OCI-LY7 (cell line): ENCODE data around the gene BBS9. TPM values are rescaled to one million over a fixed set of nuclear protein-coding genes. Genes with fewer than 3 reads are reported as not detected.

Source experiments
- BruUV-seq: library from RNA; stranded (reverse); fragments of 400-500 nt; replicated peaks from 2 replicates; lab custom pipeline; 2021; lab: Mats Ljungman, UMichigan
- CTCF ChIA-PET: fragments of 300-600 bp; sonication (Branson Sonifier 250); formaldehyde crosslinking; loops from one replicate; lab custom pipeline; 2022; ENCODE audit warnings: antibody characterized with exemption; ENCODE audit not compliant: unreplicated experiment; lab: Charles Lee
- POLR2A ChIA-PET: fragments of 300-600 bp; sonication (Branson Sonifier 250); formaldehyde crosslinking; loops from one replicate; lab custom pipeline; 2022; ENCODE audit warnings: antibody characterized with exemption; lab: Charles Lee
- DNase-seq: peaks from one replicate; pipeline ENCODE4 v3.0.0-alpha.2; 2015; ENCODE audit warnings: low spot score
- H2AFZ ChIP-seq: fragments of 200-600 bp; sonication (generic), shearing (Covaris generic); 2 replicates; pipeline ENCODE4 v1.6.1; 2014; ENCODE audit warnings: mild to moderate bottlenecking, antibody characterized with exemption, low read length, moderate library complexity
- H3K27ac ChIP-seq: fragments of 200-600 bp; sonication (generic); 2 replicates; pipeline ENCODE4 v1.5.1; 2014; ENCODE audit warnings: mixed run types, low read depth, mild to moderate bottlenecking, moderate library complexity, low read length, inconsistent platforms; ENCODE audit not compliant: poor library complexity, severe bottlenecking
- H3K36me3 ChIP-seq: fragments of 200-600 bp; sonication (generic); 2 replicates; pipeline ENCODE4 v1.6.1; 2014; ENCODE audit warnings: mild to moderate bottlenecking, antibody characterized with exemption, low read length, moderate library complexity, mixed read lengths; ENCODE audit not compliant: insufficient read depth
- H3K4me1 ChIP-seq: fragments of 200-600 bp; sonication (generic); 2 replicates; pipeline ENCODE4 v1.5.1; 2014; ENCODE audit warnings: mild to moderate bottlenecking, low read length; ENCODE audit not compliant: insufficient read depth, poor library complexity, severe bottlenecking
- H3K4me2 ChIP-seq: fragments of 200-600 bp; sonication (generic); 2 replicates; pipeline ENCODE4 v1.6.1; 2014; ENCODE audit warnings: mild to moderate bottlenecking, low read length
- H3K4me3 ChIP-seq: fragments of 200-600 bp; sonication (generic); 2 replicates; pipeline ENCODE4 v1.5.1; 2014; ENCODE audit warnings: mild to moderate bottlenecking, low read depth, low read length; ENCODE audit not compliant: poor library complexity, severe bottlenecking
- H3K79me2 ChIP-seq: fragments of 200-600 bp; sonication (generic); 2 replicates; pipeline ENCODE4 v1.6.1; 2016; ENCODE audit warnings: low read depth, mild to moderate bottlenecking, low read length, moderate library complexity, mixed read lengths; ENCODE audit not compliant: insufficient read depth
- H3K9me2 ChIP-seq: fragments of 200-600 bp; sonication (generic); 2 replicates; pipeline ENCODE4 v1.6.1; 2016; ENCODE audit warnings: mild to moderate bottlenecking, low read length, mixed read lengths; ENCODE audit not compliant: insufficient read depth
- H3K9me3 ChIP-seq: fragments of 200-600 bp; sonication (generic); 2 replicates; pipeline ENCODE4 v1.6.1; 2014; ENCODE audit warnings: mild to moderate bottlenecking, mixed run types, low read length, mixed read lengths
- H4K20me1 ChIP-seq: fragments of 200-600 bp; sonication (generic); 2 replicates; pipeline ENCODE4 v1.6.1; 2014; ENCODE audit warnings: mild to moderate bottlenecking, antibody characterized with exemption, low read length, moderate library complexity, mixed read lengths; ENCODE audit not compliant: insufficient read depth
- CTCF ChIP-seq: fragments of 200-600 bp; sonication (generic); conservative IDR thresholded peaks from 2 replicates; pipeline ENCODE4 v1.5.1; 2014; ENCODE audit warnings: mild to moderate bottlenecking, antibody characterized with exemption, low read length, moderate library complexity, mixed read lengths
- EZH2phosphoT487 ChIP-seq: fragments of 200-600 bp; sonication (generic); IDR thresholded peaks from 2 replicates; pipeline ENCODE4 v1.6.1; 2018; ENCODE audit warnings: low read depth, borderline replicate concordance, mild to moderate bottlenecking, mixed run types, antibody characterized with exemption, low read length, moderate library complexity, mixed read lengths
- intact Hi-C: fragments of 100-400 bp; cut with micrococcal nuclease; formaldehyde crosslinking; loops from one replicate; pipeline ENCODE4 v1.10.0; 2022; ENCODE audit not compliant: unreplicated experiment
- total RNA-seq, 2 experiments: library from RNA; depleted of rRNA in 1 of 2; stranded (reverse); fragments of >200 nt in 1 of 2; shearing (Covaris generic) in 1 of 2; gene quantifications; 2 replicates each; pipeline ENCODE4 v1.2.3, GENCODE V29; 2014 to 2022

Gene BBS9
- total RNA-seq, 2 experiments from 2014 or later: 6.8 to 14.8 TPM

GRCh38 chr7:33503014-33503413 is 373.6 kb downstream of the BBS9 start:
- H2AFZ ChIP-seq: no peak overlapping the region
- H3K4me2 ChIP-seq: no peak overlapping the region
- BruUV-seq: no TSS peak
- TF ChIP-seq CTCF: no peak
- POLR2A ChIA-PET: interaction anchor here (0.6 to 1.0 kb wide), 4 partner anchors 13 to 169 kb away, joined by 3 to 6 read pairs (median 4); no protein-coding TSS in a partner anchor
- no peaks in the 10 kb centered on the region for H3K9me3 ChIP-seq
- no peaks in the 10 kb centered on the region for H3K79me2 ChIP-seq
- intact Hi-C loops: no loop called here
- CTCF ChIA-PET: no interaction called here
- DNase-seq: no peak
- no peaks in the 10 kb centered on the region for H3K9me2 ChIP-seq
- H3K36me3 ChIP-seq: no peaks in the 10 kb centered on the region
- no peaks in the 10 kb centered on the region for H4K20me1 ChIP-seq
- H3K27ac ChIP-seq: no peak overlapping the region
- no peaks in the 10 kb centered on the region for H3K4me1 ChIP-seq
- no peak overlapping the region for H3K4me3 ChIP-seq

- intact Hi-C loops: no loop called here
- no peak for DNase-seq
- BruUV-seq: no TSS peak
- POLR2A ChIA-PET: interaction anchor here (1.0 kb wide), 1 partner anchor 65 kb away, joined by 4 read pairs; no protein-coding TSS in a partner anchor
- Histone ChIP-seq H3K4me1 (no peaks in the 10 kb centered on the region), H3K9me2 (no peaks in the 10 kb centered on the region), H3K27ac (no peak overlapping the region), H3K4me2 (no peak overlapping the region), H3K4me3 (no peak overlapping the region), H3K79me2 (no peaks in the 10 kb centered on the region), H2AFZ (no peak overlapping the region), H4K20me1 (no peaks in the 10 kb centered on the region), H3K9me3 (no peaks in the 10 kb centered on the region), H3K36me3 (no peaks in the 10 kb centered on the region)
- TF ChIP-seq EZH2phosphoT487 (no peak), CTCF (no peak)
- CTCF ChIA-PET: no interaction called here
Measured at GRCh38 chr7:33503736-33504135, 374.4 kb downstream of the BBS9 start.

GRCh38 chr7:33504266-33504665 is 374.9 kb downstream of the BBS9 start:
- ChIA-PET POLR2A (no interaction called here), CTCF (no interaction called here)
- intact Hi-C loops: no loop called here
- H3K36me3 ChIP-seq: no peaks in the 10 kb centered on the region
- no peak overlapping the region for H3K4me2 ChIP-seq
- no peak overlapping the region for H3K4me3 ChIP-seq
- no peak overlapping the region for H2AFZ ChIP-seq
- H3K79me2 ChIP-seq: no peaks in the 10 kb centered on the region
- TF ChIP-seq CTCF (no peak), EZH2phosphoT487 (no peak)
- no peak overlapping the region for H3K27ac ChIP-seq
- DNase-seq: no peak
- H3K9me2 ChIP-seq: no peaks in the 10 kb centered on the region
- no TSS peak for BruUV-seq
- H3K4me1 ChIP-seq: no peaks in the 10 kb centered on the region
- no peaks in the 10 kb centered on the region for H3K9me3 ChIP-seq
- H4K20me1 ChIP-seq: peaks cover under 1% of the 10 kb centered on the region; the same call in 1 of the 2 replicates
